Activated CD8-positive, alpha-beta memory T cell treated with anti-CD3 and anti-CD28 coated beads, Interleukin-2, amount 50 U/mL, for 4 hours (primary cell): ENCODE data around the gene FNDC3B.

Source experiments
- DNase-seq: peaks from one replicate; pipeline ENCODE4 v3.0.0-alpha.2; 2020

The FNDC3B gene

GRCh38 chr3:172154768-172155664, 115.6 kb downstream of the FNDC3B start:
- no peak for DNase-seq

GRCh38 chr3:172155897-172156585, 116.7 kb downstream of the FNDC3B start:
- no peak for DNase-seq

- DNase-seq, result no peak
Measured at GRCh38 chr3:172156586-172156955, 117.2 kb downstream of the FNDC3B start.

GRCh38 chr3:172157564-172158258, 118.3 kb downstream of the FNDC3B start:
- DNase-seq, result no peak

- DNase-seq, result no peak
Measured at GRCh38 chr3:172158741-172159140, 119.4 kb downstream of the FNDC3B start.

GRCh38 chr3:172159376-172159775, 120.0 kb downstream of the FNDC3B start:
- no peak for DNase-seq

- DNase-seq, result no peak
Measured at GRCh38 chr3:172159962-172160538, 120.7 kb downstream of the FNDC3B start.

- no peak for DNase-seq
Measured at GRCh38 chr3:172161133-172161789, 121.9 kb downstream of the FNDC3B start.

- no peak for DNase-seq
Measured at GRCh38 chr3:172161959-172162358, 122.6 kb downstream of the FNDC3B start.

- DNase-seq, result no peak
Measured at GRCh38 chr3:172163320-172163719, 123.9 kb downstream of the FNDC3B start.

- no peak for DNase-seq
Measured at GRCh38 chr3:172164620-172165362, 125.4 kb downstream of the FNDC3B start.

GRCh38 chr3:172166261-172166660, 126.9 kb downstream of the FNDC3B start:
- no peak for DNase-seq

- no peak for DNase-seq
Measured at GRCh38 chr3:172166890-172167289, 127.5 kb downstream of the FNDC3B start.

- DNase-seq, result no peak
Measured at GRCh38 chr3:172167892-172168648, 128.7 kb downstream of the FNDC3B start.

GRCh38 chr3:172170073-172170709, 130.8 kb downstream of the FNDC3B start:
- DNase-seq, result no peak

- no peak for DNase-seq
Measured at GRCh38 chr3:172170841-172171240, 131.5 kb downstream of the FNDC3B start.

- no peak for DNase-seq
Measured at GRCh38 chr3:172171396-172172075, 132.2 kb downstream of the FNDC3B start.

- DNase-seq, result no peak
Measured at GRCh38 chr3:172173316-172174254, 134.2 kb downstream of the FNDC3B start.
